Tongue (tissue), 2 donors: Measurements from ENCODE around the gene PTPN4. TPM values are rescaled to one million over a fixed set of nuclear protein-coding genes. Genes with fewer than 3 reads are reported as not detected.
"Not testable (repeated sequence)": the region's sequence is repeated elsewhere in the genome, so short reads cannot be mapped to it uniquely, and the experiment has no call there.

Source experiments
- DNase-seq: peaks from one replicate; pipeline ENCODE4 v3.0.0-alpha.2; 2015
- total RNA-seq: library from RNA; depleted of rRNA; stranded (reverse); fragments of >200 nt; gene quantifications from one replicate; pipeline ENCODE4 v1.2.3, GENCODE V29; 2014

Gene PTPN4
- total RNA-seq, 1 donor from 2014 or later: 55.8 TPM

DNA sequence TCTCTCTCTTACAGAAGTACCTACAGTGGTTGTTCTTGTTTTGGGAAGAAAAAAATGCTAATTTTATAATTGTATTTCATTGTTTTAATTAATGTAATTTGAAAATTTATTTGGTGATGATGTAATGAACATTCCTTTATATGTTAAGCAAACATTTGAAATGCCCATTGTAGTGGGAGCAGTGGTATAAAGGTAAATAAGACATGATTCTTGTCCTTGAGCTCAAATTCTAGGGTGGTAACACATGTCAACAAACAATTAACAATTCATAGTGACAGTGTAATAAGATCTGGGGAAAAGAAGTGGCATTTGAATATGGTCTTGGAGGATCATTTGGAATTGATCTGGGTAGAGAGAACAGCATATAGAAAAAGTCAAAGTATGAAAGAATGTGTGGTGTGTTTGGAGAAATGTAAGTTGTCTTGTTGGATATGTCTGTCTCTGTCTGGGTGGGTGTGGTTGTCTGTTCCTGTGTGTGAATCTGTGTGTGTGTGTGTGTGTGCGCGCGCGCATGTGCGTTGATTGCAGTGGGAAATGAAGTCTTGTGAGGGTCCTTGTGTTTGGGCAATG lies 5.8 kb downstream of the PTPN4 start:
- no peak for DNase-seq

DNA sequence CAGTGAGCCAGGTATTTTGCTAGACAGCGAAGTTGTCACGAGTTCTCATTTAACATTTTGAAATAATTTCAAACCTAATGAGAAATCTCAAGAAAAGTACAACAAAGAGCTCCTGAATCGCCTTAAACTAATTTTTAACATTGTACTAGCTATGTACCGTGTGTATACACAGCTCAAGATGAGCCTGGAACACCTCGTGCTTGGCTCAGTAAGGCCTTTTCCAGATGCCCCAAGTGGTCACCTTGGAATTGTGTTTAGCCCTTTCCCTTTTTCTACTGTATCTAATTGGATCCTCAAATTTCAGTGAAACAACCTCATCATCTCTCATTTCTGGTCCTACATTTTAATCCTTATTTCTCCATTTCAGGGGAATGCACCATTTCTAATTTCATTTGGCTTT lies 7.2 kb downstream of the PTPN4 start:
- no peak for DNase-seq

DNA sequence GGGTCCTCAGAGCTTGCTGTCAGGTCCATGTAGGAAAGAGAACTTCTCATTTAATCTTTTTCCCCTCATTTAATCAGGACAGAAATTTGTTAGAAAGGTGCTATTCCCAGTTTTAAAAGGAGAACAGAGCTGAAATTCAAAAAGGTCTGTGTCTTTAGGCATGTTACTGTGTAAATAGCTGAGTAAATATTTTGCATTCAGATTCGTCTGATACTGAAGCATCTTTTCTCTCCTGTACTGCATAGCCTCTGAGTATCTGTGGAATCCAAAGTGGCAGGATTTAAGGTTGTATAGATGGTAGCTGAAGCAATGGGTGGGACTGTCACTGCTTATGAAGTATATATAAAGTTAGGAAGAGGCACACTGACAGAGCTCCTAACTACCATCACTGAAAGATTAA lies 9.0 kb downstream of the PTPN4 start:
- no peak for DNase-seq

DNA sequence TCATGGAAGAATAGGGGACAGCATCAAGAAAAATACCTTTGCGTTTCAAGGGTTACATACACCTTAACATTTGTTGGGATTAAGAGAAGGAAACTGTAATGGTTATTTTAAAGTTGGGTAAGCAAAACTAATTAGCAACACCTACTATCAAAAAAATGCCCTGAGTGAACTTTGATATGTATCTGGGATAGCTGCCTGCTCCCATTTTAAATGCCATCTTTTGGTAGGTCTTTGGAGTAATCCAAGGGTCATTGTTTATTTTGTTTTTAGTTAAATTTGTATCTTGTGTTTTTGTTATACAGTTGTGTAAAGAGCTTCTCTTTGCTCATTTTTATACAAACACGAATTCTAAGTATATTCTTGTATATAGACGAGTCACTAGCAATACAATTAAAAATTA lies 9.9 kb downstream of the PTPN4 start:
- DNase-seq: no peak

DNA sequence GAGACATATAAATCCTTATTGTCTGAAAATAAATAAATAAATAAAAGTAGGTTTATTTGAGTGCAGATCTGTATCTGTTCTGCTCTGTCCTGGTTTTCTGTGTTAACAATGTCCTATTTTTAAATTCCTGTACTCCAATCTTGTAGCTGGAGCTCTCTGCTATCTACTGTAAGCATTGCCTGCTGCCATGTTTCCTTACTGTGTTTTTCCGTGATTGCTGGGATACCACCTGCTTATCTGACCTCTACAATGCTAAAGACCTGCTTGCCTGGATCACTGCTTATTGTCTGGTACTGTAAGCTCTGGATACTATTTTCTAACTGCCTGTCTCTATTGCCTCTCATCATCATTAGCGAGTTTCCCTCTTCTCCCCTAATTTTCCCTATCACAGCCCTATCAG lies 11.6 kb downstream of the PTPN4 start:
- no peak for DNase-seq

DNA sequence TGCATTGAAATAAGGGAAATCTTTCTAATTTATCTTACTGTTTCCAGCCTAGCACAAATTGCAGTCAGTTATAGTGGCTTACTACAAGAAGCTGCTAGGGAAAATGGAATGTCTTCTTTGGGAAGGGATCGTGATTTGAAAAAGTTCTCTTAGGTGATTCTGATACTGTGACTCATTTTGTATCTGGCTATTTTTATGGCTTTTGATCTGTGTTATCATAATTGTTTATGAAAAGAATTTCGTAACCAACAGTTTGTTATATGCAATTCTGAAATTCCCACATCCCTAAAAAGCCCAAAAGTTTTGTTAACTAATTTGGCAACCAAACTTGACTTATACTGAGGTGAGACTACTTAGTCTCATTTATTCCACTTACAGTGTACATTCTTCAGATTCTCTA lies 12.4 kb downstream of the PTPN4 start:
- DNase-seq: no peak

DNA sequence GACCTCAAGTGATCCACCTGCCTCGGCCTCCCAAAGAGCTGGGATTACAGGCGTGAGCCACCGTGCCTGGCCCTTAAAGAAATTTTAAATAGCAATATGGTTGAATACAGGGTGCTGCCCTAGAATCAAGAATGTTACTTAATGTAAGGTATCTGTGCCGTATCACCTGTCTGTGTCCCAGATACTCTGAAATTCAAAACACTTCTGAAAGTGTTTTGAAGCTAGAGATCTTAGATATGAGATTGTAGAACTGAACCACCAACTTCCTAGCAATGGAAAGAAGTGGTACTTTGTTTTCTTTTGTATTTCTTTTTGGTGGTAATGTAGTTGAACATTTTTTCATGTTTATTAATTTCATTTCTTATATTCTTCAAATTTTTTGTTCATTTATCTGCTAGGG lies 13.0 kb downstream of the PTPN4 start:
- no peak for DNase-seq

DNA sequence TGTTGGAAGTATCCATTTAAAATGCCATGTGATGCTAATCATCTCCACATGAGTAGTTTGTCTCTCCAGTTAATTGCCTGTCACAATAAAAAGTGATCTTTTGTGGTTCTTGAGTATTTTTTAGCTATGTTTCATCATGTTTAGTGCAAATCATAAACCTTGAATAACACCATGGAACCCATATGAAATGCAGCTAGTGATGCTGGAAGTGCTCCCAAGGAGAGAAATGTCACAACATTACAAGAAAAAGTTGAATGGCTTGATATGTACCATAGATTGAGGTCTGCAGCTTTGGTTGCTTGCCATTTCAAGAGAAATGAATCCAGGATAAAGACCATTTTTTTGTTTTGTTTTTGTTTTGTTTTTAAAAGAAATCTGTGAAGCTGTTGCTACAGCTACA lies 14.3 kb downstream of the PTPN4 start:
- DNase-seq: no peak

DNA sequence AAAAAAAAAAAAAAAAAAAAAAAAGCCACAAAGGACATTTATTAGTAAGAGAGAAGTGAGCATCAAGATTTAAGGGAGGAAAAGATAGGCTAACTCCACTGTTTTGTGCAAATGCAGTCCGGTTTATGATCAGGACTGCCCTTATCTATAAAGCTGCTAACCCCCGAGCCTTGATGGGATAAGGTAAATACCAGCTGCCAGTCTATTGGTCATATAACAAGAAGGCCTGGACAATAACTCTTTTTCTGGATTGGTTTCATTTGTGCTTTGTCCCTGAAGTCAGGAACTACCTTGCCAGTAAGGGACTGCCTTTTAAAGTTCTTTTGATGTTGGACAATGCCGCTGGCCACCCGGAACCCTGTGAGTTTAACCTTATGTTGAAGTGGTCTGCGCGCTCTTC lies 15.4 kb downstream of the PTPN4 start:
- DNase-seq: no peak

DNA sequence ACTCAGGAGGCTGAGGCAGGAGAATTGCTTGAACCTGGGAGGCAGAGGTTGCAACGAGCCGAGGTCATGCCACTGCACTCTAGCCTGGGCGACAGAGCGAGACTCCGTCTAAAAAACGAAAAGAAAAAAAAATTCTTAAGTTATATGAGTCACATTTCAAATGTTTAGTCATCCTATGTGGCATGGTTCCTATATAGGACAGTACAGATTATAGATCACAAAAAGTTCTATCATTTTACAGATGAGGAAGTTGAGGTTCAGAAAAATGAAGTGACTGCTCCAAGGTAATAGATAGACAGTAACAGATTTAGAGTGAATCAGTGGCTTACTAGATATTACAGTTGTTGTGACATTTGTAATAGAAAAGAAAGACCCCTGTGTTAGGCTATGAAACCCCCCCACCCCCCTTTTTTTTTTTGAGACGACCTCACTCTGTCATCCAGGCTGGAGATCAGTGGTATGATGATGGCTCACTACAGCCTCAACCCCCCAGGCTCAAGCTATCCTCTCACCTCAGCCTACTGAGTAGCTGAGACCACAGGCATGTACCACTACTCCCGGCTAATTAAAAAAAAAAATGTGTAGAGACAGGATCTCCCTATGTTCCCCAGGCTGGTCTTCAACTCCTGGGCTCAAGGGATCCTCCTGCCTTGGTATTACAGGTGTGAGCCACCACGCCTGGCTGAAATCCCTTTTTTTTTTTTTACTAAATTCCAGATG lies 22.7 kb downstream of the PTPN4 start:
- DNase-seq: no peak

DNA sequence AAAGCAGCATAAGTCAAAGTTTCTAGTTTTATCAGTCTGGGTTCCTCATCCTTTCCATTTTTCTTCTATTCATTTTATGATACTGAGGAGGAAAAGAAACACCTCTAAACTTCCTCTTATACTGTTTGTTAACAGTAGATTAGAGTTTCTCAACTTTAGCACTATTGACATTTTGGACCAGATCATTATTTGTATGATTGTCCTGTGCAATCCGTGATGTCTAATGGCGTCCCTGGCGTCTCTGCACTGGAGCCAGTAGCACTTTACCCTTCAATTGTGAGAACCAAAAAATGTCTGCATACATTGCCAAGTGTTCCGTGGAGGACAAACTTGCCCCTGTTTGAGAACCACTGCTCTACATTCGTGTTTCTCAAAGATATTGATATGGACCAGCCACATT lies 25.2 kb downstream of the PTPN4 start:
- DNase-seq: no peak

DNA sequence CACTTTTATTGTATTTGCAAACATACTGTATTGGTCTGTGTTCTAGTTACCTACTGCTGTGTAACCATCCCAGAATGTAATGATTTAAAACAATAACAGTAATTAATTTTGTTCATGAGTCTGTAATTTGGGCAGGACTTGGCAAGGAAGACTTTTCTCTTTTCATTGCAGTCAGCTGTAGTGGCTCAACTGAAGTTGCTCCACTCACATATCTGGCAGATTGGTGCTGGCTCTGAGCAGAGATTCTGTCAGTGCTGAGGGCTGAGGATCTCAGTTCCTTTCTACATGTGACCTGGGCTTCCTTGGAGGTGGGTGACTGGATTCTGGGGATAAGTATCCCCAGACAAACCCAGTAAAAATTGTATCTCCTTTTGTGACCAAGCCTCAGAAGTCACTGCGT lies 26.6 kb downstream of the PTPN4 start:
- no peak for DNase-seq

DNA sequence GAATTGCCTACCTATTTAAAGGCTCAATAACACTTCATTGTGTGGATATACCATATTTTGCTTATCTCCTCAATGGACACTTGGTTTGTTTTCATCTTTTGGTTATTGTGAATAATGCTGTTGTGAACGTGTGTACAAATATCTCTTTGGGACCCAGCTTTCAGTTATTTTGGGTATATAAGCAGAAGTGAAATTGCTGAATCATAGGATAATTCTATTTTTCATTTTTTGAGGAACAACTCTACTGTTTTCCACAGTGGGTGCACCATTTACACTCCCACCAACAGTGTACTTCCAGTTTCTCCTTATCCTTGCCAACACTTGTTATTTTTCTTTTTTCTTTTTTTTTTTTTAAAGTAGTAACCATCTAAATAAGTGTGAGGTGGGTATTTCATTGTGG lies 29.0 kb downstream of the PTPN4 start:
- DNase-seq: no peak

DNA sequence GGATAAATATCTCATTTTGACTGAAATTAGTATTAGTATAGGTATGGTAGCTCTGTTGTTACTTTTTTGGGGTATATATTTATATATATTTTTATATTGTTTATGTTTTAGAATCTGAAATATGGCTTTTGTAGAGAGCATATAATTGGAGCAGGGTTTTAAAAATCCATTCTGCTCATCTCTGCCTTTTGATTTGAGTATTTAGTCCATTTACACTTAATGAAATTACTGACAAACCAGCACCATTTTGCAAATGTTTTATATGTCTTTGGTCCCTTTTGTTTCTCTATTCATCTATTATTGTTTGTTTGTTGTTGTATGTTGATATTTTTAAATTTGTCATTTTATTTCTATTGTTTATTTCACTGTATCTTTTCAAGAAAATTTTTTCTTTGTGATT lies 30.7 kb downstream of the PTPN4 start:
- no peak for DNase-seq

DNA sequence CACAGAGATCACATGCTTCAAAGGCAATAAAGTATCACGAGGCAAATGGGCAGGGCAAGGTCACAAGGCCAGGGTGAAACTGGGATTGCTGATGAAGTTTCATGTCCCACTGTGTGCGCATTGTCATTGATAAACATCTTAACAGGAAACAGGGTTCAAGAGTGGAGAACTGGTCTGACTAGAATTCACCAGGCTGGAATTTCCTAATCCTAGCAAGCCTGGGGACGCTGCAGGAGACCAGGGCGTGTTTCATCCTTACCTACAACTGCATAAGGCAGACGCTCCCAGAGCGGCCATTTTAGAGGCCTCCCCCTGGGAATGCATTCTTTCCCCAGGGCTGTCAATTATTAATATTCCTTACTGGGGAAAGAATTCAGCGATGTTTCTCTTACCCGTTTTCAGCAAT lies 33.2 kb downstream of the PTPN4 start:
- DNase-seq: no peak

DNA sequence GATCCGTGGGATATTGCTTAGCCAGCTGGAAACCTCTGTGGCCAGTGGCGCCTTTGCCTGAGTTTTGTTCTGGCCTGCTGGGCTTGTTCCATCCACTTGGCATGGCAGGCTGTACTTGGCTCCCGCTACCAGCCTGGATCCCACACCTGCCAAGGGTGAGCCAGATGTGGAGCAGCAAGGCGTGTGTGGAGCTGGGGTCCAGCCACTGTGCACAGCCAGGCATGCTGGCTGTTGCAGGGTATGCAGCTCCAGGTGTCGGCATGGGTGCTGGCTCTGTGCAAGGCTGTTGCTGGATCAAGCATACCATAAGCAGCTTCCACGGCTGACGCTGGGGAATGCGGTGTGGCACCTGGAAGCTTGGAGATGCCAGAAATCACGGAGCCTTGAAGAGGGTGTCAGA lies 34.5 kb downstream of the PTPN4 start:
- no peak for DNase-seq

DNA sequence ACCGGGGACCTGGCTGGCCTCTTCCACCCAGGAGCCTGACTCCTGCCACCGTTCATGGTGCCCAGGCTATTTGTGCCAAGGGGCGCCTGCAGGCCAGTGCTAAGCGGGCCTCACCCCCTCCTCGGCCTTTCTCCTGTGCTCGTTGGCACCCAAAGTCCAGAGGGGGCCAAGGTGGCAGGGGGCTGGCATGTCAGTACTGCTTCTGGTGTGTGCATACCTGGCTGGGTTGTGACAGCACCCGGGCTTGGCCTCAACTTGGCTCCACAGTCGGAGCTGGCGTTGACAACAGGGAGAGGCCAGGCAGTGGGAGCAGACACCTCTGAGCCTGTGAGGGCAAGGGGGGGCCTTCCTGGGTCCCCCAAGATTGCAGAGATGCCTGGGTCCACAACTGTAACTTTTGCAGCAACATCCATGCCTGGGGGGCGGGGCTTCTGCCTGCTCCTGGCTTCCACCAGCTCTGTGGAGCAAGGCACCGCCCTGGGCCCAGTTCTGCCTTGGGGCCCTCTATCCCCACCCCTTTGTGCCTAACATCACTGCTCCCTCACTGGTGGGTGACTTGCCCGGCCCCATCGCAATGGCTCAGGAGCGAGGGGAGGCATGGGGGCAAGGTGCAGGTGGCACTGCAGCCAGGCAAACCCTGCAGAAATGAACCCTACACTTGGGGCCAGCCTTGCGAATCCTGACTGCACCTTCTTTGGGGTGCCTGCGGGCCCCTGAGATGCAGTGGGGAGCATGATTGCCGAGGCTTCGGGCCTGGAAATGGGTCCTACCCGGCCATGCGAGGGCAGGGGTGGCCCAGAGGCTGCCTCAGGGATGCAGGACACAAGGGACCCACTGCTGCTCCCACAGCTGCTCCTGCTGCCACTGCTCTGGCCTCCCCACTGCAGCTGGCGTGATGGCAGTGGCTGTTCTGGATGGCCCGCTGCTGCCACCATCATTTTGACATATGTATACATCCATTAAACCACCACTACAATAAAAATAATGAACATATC lies 35.9 kb downstream of the PTPN4 start:
- DNase-seq: no peak

DNA sequence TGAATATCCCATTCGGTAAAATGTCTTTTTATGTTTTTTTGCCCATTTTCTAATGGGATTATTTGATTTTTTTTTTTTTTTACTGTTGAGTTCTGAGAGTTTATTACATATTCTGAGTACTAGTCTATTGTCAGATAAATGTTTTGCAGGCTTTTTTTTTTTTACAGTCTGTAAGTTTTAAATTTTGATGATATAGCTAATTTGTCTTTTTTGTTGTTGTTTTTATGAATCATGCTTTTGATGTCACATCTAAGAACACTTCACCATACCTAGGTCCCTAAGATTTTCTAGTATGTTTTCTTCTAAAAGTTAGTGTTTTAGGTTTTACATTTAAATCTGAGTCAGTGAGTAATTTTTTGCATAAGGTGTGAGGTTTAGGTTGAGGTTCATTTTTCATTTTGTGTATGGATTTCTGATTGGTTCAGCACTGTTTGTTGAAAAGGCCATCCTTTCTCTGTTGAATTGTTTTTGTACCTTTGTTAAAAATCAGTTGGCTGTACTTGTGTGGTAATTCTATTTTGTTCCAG lies 40.7 kb downstream of the PTPN4 start:
- DNase-seq: no peak

DNA sequence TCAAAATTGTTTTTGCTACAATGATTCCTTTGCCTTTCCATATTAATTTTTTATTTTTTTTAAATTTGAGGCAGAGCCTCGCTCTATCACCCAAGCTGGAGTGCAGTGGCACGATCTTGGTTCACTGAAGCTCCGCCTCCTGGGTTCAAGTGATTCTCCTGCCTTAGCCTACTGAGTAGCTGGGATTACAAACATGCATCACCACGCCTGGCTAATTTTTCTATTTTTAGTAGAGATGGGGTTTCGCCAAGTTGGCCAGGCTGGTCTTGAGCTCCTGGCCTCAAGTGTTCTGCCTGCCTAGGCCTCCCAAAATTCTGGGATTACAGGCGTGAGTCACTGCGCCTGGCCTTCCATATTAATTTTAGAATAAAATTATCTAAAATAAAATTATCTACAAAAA lies 41.3 kb downstream of the PTPN4 start:
- DNase-seq: no peak

DNA sequence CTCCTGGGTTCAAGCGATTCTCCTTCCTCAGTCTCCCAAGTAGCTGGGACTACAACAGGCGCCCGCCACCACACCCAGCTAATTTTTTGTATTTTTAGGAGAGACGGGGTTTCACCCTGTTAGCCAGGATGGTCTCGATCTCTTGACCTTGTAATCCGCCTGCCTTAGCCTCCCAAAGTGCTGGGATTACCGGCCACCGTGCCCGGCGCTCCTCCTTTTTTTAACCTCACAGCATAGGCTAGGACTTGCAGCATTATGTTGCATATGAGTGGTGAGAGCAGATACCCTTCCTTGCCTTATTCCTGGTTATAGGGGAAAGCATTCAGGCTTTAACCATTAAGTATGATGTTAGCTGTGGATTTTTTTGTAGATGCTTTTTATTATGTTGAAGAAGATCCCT lies 42.3 kb downstream of the PTPN4 start:
- DNase-seq: not testable (repeated sequence)

DNA sequence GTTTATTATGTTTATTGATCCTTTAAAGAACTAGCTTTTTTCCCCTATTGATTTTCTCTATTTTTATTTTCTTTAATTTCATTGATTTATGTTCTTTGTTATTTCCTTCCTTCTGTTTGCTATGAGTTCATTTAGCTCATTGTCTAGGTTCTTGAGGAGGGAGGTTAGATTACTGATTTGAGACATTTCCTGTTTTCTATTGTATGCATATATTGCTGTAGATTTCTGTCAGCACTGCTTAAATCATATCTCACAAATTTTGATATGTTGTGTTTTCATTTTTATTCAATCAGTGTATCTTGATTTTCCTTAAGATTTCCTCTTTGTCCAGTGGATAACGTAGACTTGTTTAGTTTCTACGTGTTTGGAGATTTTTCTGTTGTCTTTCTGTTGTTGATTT lies 43.4 kb downstream of the PTPN4 start:
- DNase-seq: no peak

DNA sequence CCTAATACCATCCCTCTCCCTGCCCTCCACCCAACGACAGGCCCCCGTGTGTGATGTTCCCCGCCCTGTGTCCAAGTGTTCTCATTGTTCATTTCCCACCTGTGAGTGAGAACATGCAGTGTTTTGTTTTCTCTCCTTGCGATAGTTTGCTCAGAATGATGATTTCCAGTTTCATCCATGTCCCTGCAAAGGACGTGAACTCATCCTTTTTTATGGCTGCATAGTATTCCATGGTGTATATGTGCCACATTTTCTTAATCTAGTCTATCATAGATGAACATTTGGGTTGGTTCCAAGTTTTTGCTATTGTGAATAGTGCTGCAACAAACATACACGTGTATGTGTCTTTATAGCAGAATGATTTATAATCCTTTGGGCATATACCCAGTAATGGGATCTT lies 44.7 kb downstream of the PTPN4 start:
- not testable (repeated sequence) for DNase-seq

DNA sequence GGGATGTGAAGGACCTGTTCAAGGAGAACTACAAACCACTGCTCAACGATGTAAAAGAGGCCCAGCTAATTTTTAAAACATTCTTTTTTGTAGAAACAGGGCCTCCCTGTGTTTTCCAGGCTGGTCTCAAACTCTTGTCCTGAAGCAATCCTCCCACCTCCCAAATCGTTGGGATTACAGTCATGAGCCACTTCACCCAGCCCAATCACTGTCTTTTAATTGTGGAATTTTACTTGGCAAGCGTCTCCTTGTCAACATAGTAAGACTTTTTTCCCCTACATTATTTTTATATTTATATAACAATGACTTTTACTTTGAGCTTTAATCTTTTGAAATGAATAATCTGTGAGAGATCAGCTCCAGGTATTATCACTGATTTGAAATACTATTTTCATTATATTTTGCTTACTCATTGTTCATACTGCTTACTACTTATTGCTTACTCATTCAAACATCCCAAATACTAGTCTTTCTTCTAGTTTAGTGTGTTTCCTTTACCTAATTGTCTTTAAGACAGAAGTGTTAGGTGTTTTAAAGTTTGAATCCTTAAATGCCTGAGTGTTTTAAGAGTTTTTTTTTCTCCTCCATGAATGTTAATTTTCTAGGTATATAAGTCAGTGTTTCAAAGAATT lies 48.9 kb downstream of the PTPN4 start:
- DNase-seq: no peak
